Activated naive CD8-positive, alpha-beta T cell treated with anti-CD3 and anti-CD28 coated beads, Interleukin-2, amount 10 ng/mL, durations not matched to agents 7 days and 5 days (primary cell): ENCODE results near the gene TNPO3. TPM values are rescaled to one million over a fixed set of nuclear protein-coding genes. Genes with fewer than 3 reads are reported as not detected.

Experiments
- total RNA-seq, 2 experiments: library from RNA; stranded (reverse); gene quantifications; one replicate each; pipeline ENCODE4 v1.2.3, GENCODE V29; 2021

The TNPO3 gene
- total RNA-seq, 2 experiments from 2014 or later, result 43.0 to 43.9 TPM

Other genes with a start within 250 kb of the TNPO3 start
- gene FLNC, start 224.7 kb downstream of the TNPO3 start, total RNA-seq, result not detected
- gene ATP6V1F, start 192.3 kb downstream of the TNPO3 start, total RNA-seq, result 100 to 1,000 TPM; 134 TPM
- under 1 TPM; 0.57 to 0.69 TPM for gene KCP, start 144.4 kb downstream of the TNPO3 start, total RNA-seq
- gene IRF5, start 117.2 kb downstream of the TNPO3 start, total RNA-seq, result 1 to 10 TPM; 7.7 to 8.2 TPM
- 10 to 100 TPM in 1 of 2 experiments, 1 to 10 TPM in 1; 9.5 to 10.0 TPM for gene TSPAN33, start 89.6 kb upstream of the TNPO3 start, total RNA-seq
- under 1 TPM in 1 of 2 experiments, not detected in 1; 0.20 TPM for gene SMO, start 133.5 kb upstream of the TNPO3 start, total RNA-seq
- 10 to 100 TPM in 1 of 2 experiments, 1 to 10 TPM in 1; 10.0 to 12.1 TPM for gene AHCYL2, start 169.9 kb upstream of the TNPO3 start, total RNA-seq